ENCODE results near the gene AP3S2. TPM values are rescaled to one million over a fixed set of nuclear protein-coding genes. Genes with fewer than 3 reads are reported as not detected.
"Not testable (repeated sequence)": the region's sequence is repeated elsewhere in the genome, so short reads cannot be mapped to it uniquely, and the experiment has no call there.

AP3S2 gene
- total RNA-seq, 1 experiment from 2014 or later, result 53.9 TPM

DNA sequence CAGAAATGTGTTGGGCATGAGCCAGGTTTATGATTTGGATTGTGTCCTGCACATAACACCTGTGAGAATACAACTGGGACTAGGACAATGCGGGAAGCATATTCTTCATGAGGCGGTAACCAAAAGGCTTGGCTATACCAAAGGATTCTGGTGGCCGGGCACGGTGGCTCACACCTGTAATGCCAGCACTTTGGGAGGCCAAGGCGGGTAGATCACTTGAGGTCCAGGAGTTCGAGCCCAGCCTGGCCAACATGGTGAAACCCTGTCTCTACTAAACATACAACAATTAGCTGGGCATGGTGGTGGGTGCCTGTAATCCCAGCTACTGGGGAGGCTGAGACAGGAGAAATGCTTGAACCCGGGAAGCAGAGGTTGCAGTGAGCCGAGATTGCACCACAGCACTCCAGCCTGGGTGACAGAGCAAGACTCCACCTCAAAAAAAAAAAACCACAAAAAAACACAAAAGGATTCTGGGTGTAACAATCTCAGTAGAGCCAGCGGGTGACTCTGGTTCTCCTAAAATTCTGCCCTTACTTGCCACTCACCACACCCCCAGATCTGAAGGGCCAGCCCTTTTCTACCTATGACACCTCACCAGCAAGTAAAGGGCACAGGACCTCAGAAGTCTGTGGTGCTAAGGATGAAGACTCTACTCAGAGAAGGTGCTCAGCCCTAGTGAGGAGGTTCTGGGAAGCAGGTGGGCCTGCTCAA lies 59.2 kb downstream of the AP3S2 start:
- not testable (repeated sequence) for DNase-seq (ENCODE audit: low read depth)

DNA sequence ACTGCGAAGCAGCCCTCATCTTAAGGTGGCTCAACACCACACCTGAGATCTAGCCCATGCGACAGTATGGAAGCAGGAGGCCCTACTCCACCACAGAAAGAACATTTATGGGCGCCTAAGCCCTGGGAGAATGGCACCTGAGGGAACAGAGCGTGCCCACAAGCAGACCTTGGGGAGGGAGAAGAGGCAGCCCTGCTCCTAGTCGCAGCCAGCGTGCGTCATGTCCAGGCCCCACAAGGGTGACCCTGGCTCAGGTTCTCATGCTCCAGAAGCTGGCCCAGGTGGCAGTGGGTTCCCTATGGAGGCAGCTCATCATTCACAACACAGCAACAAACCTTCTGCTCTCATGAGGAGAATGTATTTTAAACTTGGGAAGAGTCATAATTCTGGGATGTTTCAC lies 59.8 kb downstream of the AP3S2 start:
- no peak for DNase-seq (ENCODE audit: low read depth)

GRCh38 chr15:89830639-89831038 lies 63.2 kb downstream of the AP3S2 start:
- no peak for DNase-seq (ENCODE audit: low read depth)

- no peak for DNase-seq (ENCODE audit: low read depth)
Observed at GRCh38 chr15:89829616-89830440, 64.0 kb downstream of the AP3S2 start.

DNA sequence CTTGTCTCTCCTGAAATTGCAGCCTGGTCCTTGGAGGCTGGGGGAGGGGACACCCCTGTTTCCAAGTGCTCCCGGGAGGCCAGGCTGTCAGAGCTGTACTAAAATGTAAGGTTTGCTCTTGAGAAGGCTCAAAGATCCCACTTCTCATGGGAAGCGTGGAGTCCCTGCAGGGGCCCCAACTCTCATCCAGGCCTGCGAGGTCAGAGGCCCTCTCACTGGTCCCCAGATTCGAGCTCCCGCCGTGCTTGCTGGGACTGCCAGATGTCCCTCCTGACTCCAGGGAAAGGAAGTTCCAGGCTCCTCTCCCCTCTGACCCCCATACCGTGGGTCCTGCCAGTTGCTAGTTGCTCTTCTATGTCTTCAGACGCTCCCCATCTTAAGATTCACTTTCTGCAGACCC lies 64.6 kb downstream of the AP3S2 start:
- DNase-seq (ENCODE audit: low read depth), result no peak

- DNase-seq (ENCODE audit: low read depth), result peak; percentile 65
Observed at GRCh38 chr15:89828281-89829145, 65.3 kb downstream of the AP3S2 start.

DNA sequence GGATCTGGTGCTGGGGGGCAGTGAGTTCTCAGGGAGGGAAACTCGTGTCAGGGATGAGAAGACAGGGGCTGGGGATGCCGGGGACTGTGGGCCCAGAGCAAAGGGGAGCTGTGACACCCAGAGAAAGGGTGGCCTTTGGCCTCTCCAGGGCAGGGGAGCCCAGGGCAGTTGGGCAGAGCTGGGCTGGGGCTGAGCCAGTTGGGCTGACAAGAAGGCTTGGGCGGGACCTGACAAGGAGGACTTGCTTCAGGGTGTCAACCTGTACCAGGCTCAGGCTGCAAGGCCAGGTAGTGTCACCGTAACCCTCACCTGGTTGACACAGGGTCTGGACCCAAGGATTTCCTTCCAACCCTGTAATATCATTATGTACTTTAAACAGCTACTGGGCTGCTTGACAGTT lies 66.0 kb downstream of the AP3S2 start:
- no peak for DNase-seq (ENCODE audit: low read depth)

- no peak for DNase-seq (ENCODE audit: low read depth)
Observed at GRCh38 chr15:89826671-89827655, 66.8 kb downstream of the AP3S2 start.

DNA sequence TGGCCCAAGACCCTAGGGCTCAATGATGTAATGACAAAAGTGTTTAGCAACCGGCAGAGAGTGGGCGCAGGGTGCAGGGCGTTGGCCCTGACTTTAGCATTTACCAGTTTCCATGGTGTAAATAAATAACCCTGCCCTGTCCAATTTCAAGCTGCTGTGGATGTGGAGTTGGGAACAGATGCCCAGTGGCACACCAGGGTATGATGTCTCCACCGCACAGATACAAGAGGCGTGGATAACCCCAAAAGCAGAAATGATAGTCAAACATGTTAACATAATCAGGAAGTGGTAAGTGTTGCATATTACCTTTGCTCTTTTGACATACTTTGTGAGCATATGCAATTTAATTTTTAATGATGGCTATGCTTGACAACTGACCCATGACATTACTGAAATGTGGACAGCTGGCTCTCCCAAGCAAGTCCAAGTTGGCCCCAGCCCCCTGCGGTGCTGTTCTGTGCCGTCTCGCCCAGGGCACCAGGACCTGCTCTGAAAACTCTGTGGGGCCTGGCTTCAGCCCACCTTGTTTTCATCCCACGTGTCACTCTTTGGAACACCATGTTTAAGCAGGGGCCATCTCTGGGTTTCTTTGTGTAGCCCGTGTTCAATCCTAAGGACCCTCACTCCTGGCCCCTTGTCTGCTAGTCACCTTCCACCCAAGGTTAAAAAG lies 68.4 kb downstream of the AP3S2 start:
- DNase-seq (ENCODE audit: low read depth), result no peak

GRCh38 chr15:89824607-89824867 lies 69.3 kb downstream of the AP3S2 start:
- DNase-seq (ENCODE audit: low read depth), result no peak

GRCh38 chr15:89823836-89824606 lies 69.8 kb downstream of the AP3S2 start:
- DNase-seq (ENCODE audit: low read depth), result no peak

DNA sequence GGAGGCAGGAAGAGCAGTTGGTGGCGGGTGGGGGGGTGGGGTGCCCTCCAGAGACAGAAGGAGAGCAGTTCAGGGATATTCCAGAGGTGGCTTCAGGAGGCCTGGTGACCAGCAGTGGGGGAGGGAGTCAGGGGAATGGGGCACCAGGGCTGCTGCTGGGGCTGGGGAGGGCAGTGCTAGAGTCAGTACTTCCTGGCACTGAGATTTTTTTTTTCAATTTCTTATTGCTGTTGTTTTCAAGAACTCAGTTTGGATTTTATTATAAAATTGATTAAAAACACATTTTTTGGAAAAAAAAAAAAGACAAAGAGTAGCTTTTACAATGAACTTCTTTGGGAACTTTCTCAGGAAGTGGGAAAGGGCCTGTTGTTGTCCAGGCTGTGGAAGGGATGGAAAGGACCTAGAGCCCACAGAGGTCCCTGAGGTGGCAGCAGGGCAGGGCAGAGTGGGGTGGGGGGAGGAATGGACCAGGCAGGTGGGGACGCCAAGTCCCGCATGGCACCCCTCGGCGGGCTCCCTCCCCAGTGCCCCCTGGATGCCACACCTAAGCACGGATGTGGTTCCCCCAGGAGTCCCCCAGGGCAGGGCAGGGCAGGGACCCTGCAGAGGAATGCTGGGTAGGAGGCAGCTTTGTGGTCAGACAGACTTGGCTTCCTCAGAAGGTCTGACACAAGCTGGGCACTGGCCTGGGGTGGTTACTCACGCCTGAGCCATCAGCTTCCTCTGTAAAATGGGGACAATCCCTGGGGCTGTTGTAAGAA lies 70.7 kb downstream of the AP3S2 start:
- peak; percentile 79 for DNase-seq (ENCODE audit: low read depth)

- no peak for DNase-seq (ENCODE audit: low read depth)
Observed at GRCh38 chr15:89822611-89822950, 71.2 kb downstream of the AP3S2 start.

- DNase-seq (ENCODE audit: low read depth), result peak; percentile 70
Observed at GRCh38 chr15:89822026-89822425, 71.8 kb downstream of the AP3S2 start.

- peak; percentile 83 for DNase-seq (ENCODE audit: low read depth)
Observed at GRCh38 chr15:89820666-89821611, 72.9 kb downstream of the AP3S2 start.

- no peak for DNase-seq (ENCODE audit: low read depth)
Observed at GRCh38 chr15:89818287-89818686, 75.5 kb downstream of the AP3S2 start.

DNA sequence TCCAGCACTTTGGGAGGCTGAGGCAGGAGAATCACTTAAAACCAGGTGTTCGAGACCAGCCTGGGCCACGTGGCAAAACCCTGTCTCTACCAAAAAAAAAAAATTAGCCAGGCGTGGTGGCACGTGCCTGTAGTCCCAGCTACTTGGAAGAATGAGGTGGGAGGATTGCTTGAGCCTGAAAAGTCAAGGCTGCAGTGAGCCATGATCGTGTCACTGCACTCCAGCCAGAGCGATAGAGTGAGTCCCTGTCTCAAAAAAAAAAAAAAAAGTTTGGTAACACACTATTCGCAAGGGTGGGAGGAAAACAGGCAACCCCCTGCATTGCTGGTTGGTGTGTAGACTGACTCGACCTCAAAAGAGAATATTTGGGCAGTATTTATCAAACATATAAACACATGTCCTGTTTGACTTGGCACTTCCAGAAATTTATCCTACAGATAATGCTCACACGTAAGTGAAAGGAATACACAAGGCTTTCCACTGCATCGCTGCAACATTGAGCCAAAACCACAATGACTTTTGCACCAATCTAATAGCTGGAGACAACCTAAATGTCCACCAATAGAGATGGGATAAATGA lies 76.0 kb downstream of the AP3S2 start:
- peak; percentile 66 for DNase-seq (ENCODE audit: low read depth)

GRCh38 chr15:89815769-89816168 lies 78.0 kb downstream of the AP3S2 start:
- DNase-seq (ENCODE audit: low read depth), result no peak

Measured in Daoy (cell line).